HFFc6 (cell line): ENCODE data around the gene TSFM. TPM values are rescaled to one million over a fixed set of nuclear protein-coding genes. Genes with fewer than 3 reads are reported as not detected.
A peak's percentile ranks its signal among the peaks of the same experiment; 100 is the strongest.

Experiments
- DNase-seq: peaks from one replicate; pipeline ENCODE4 v3.0.0-alpha.2; 2018
- H3K27ac Mint-ChIP-seq: 2 replicates; pipeline ENCODE4 v1.8.0; 2020; ENCODE audit warnings: mild to moderate bottlenecking, mixed read lengths
- H3K27me3 Mint-ChIP-seq: 2 replicates; pipeline ENCODE4 v1.8.0; 2021; ENCODE audit warnings: mild to moderate bottlenecking, moderate library complexity, mixed read lengths; ENCODE audit not compliant: insufficient read depth
- H3K36me3 Mint-ChIP-seq: 2 replicates; pipeline ENCODE4 v1.8.0; 2021; ENCODE audit warnings: low read depth, mixed read lengths
- H3K4me1 Mint-ChIP-seq: 2 replicates; pipeline ENCODE4 v1.8.0; 2020; ENCODE audit warnings: low read depth, mixed read lengths
- H3K4me3 Mint-ChIP-seq: 2 replicates; pipeline ENCODE4 v1.8.0; 2020; ENCODE audit warnings: mild to moderate bottlenecking, moderate library complexity, mixed read lengths
- H3K9me3 Mint-ChIP-seq: 2 replicates; pipeline ENCODE4 v1.8.0; 2020; ENCODE audit warnings: mild to moderate bottlenecking, mixed read lengths
- CTCF ChIP-seq: fragments of 200-600 bp; sonication (generic); IDR thresholded peaks from 2 replicates; pipeline ENCODE4 v1.5.0; 2021; ENCODE audit warnings: antibody characterized with exemption, mild to moderate bottlenecking
- total RNA-seq, 6 experiments: library from RNA; stranded (reverse); fragmentation: NEBNext Ultra II Directional; extraction: Animal tissue kit (Norgen Biotek cat#: 25700); gene quantifications; 2 replicates in 1 of 6; 3 replicates in 5 of 6; pipeline ENCODE4 v1.2.3, GENCODE V29; 2021

Gene TSFM
- total RNA-seq, 6 experiments from 2014 or later, result 28.6 to 36.8 (median 33.7) TPM

- TF ChIP-seq CTCF, result no peak
- Mint-ChIP-seq H3K36me3 (no peaks in the 10 kb centered on the region), H3K9me3 (no peaks in the 10 kb centered on the region), H3K4me3 (no peak overlapping the region), H3K27me3 (no peaks in the 10 kb centered on the region), H3K4me1 (peaks cover 81% of the 10 kb centered on the region), H3K27ac (no peak overlapping the region; the same call in none of the 2 replicates)
- no peak for DNase-seq
These were observed 51.7 kb downstream of the TSFM start for GRCh38 chr12:57834086-57834876.

GRCh38 chr12:57835366-57836288 lies 53.0 kb downstream of the TSFM start:
- no peaks in the 10 kb centered on the region for H3K27me3 Mint-ChIP-seq
- H3K9me3 Mint-ChIP-seq, result no peaks in the 10 kb centered on the region
- TF ChIP-seq CTCF, result no peak
- no peak for DNase-seq
- H3K4me1 Mint-ChIP-seq, result peaks cover 88% of the 10 kb centered on the region
- H3K36me3 Mint-ChIP-seq, result no peaks in the 10 kb centered on the region
- peak overlapping the region; percentile 84 for H3K27ac Mint-ChIP-seq
- H3K4me3 Mint-ChIP-seq, result peak overlapping the region; percentile 84

DNA sequence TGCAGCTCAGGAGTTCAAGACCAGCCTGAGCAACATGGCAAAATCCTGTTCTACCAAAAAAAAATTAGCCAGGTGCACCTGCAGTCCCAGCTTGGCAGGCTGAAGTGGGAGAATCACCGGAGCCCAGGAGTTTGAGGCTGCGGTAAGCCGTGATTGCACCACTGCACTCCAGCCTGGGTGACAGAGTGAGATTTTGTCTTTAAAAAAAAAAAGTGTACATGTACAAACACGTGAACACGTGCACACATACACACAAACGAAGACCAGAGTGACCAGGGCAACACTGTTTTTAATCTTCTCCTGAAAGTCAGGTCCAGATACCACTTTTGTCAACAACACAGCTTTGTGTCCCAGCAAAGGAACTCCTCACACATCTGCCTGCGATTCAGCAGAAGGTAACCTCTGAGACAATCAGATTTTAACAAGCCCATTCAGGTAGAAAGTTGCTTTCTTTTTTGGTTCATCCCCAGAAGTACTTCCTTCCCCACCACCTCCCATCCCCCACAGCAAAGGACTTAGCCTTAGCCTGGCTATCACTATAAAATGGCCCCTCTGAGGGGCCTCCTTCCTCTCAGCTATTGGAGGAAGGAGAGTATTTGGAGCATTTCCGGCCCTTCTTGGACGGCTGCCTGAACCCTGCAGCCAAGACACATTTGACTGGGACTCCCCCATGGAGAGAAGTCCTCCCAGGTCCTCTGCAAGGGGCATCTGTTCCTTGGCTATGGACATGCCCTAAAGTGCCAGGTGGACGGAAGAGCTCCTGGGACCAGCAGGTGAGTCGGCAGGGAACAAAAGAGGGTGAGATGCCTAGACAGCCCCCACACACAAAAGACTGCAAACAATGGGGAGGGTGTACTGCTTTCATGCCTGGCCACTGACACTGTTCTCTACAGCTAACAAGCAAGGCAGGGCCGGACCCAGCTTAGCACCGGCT lies 54.1 kb downstream of the TSFM start:
- no peaks in the 10 kb centered on the region for H3K36me3 Mint-ChIP-seq
- no peaks in the 10 kb centered on the region for H3K27me3 Mint-ChIP-seq

DNA sequence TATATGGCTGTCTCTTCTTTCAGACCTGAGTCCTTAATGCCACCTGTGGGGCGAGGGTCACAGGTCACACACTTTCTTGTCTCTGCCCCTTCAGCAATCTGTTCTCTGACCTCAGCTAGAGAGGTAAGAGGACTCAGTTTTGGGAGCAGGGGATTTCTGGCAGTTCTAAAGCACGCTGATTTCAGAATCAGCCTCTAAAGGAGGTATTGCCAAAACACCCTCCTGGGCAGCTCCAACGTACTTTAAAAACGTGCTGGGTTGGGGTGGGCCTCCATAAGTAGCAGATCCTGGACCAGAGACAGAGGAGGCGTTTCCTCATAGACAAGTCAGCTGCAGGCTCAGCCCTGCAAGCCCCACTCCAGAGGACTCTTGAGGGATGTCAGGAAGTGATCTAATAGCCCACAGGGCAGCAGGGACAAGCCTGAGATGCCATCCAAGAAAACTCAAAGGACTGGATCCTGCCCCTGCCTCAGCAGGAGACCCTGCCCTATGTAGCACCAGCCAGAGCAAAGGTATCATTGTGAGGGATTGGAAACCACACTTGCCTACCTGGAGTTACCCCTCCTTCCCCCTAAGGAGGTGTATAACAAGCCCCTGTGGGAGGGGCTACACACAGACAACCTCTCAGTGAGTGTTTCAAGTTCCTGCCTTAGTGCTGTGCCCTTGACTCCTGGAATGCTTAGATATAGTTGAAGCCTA lies 55.4 kb downstream of the TSFM start:
- peak overlapping the region; percentile 76 for H3K4me3 Mint-ChIP-seq
- peaks cover 94% of the 10 kb centered on the region for H3K4me1 Mint-ChIP-seq
- H3K27ac Mint-ChIP-seq, result peak overlapping the region; percentile 77
- H3K36me3 Mint-ChIP-seq, result peaks cover 5% of the 10 kb centered on the region; the same call in 1 of the 2 replicates
- H3K9me3 Mint-ChIP-seq, result no peaks in the 10 kb centered on the region
- H3K27me3 Mint-ChIP-seq, result no peaks in the 10 kb centered on the region
- DNase-seq, result peak; percentile 72
- TF ChIP-seq CTCF, result no peak

More for the DNA sequence above, 54.1 kb downstream of the TSFM start:
- TF ChIP-seq CTCF, result no peak
- peaks cover 94% of the 10 kb centered on the region for H3K4me1 Mint-ChIP-seq
- H3K9me3 Mint-ChIP-seq, result no peaks in the 10 kb centered on the region
- peak; percentile 79 for DNase-seq
- H3K4me3 Mint-ChIP-seq, result peak overlapping the region; percentile 84
- H3K27ac Mint-ChIP-seq, result peak overlapping the region; percentile 84
